NCI-H526 (cell line): ENCODE data around the gene SCN2B.

ENCODE experiments used
- DNase-seq, 2 experiments: peaks; one replicate each; lab custom pipeline; 2025; lab: John Stamatoyannopoulos, UW

SCN2B gene

DNA sequence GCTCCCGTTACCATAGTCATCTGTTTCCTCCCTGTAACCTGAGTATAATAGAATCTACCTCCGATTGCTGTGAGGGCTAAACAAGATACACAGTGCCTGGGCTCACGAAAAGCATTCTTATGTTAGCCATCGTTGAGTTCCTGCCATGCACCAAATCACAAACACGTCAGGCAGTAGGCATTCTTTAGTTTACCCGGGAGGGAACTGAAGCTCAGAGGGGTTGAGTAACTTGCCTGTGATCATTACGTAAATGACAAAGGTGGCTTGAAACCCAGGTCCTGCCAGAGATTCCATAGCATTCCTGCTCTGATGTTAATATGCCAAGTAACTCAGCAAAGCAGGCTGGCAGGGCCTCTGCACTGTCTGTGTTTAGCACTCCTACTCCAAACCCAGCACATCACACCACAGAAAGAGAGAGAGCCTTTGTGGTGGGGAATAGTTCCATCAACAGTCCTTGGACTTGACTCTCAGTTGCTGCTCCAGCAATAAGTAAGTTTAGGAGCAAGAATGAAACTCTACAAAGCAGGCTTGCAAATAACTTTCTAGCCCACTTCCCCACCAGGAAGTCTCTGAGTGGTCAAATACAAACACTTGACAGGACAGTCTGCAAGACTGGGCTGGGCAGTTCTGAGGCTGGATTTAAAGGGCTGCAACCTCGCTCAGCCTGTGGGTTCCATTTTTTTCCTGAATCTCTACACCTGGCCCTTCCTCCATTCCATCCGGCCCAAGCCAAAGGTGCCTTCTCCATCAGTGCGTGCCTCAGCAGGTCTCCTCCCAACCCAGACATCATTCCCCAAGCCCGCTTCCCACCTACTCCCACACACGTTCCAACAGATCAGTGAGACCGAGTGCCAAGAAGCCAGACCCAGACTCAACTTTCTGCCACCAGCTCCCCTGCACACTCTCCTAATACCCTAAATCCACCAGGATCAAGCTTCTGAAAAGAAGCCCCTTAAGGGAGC is 1.1 kb downstream of the SCN2B start:
- peak in 1 of 2 experiments; percentile 44 for DNase-seq

GRCh38 chr11:118174006-118174567 is 2.4 kb downstream of the SCN2B start:
- no peak for DNase-seq

DNA sequence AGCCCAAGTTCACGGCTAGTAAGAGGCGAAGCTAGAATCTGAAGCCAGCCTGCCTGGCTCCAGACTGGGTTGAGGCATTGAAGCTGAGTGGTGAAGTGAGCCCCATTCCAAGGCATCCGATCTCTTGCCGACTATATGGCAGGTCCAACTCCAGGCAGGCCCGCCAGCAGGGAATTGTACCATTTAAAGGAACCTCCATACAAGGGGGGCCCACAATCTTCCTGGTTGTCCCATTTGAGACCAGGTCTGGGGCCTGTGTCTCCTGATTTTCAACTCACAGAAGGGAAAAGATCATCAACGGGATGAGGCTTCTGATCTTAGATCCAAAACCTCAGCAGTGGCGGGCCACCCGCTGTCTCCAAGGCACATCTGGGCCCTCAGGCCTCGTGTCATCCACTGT is 4.1 kb downstream of the SCN2B start:
- no peak for DNase-seq

GRCh38 chr11:118171269-118172062 is 5.0 kb downstream of the SCN2B start:
- DNase-seq, result peak; percentile 75 to 95

DNA sequence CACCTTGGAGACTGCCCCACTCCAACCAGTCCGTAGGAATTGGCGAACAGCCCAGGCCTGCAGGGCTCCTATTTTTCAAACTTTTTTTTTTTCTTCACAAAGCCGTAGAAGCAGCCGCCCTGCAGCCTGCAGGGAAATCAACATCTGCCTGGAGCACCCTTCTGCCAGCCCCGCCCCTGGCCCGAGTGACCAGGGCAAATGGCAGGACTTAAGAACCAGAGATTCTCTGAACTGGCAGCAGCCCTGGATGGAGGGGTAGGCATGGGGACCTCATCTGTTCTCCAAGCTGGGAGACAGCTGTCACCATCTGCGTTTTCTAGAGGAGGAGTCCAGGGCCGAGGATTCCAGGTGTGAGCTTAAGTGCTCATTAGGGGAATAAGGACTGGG is 5.6 kb downstream of the SCN2B start:
- DNase-seq, result no peak

DNA sequence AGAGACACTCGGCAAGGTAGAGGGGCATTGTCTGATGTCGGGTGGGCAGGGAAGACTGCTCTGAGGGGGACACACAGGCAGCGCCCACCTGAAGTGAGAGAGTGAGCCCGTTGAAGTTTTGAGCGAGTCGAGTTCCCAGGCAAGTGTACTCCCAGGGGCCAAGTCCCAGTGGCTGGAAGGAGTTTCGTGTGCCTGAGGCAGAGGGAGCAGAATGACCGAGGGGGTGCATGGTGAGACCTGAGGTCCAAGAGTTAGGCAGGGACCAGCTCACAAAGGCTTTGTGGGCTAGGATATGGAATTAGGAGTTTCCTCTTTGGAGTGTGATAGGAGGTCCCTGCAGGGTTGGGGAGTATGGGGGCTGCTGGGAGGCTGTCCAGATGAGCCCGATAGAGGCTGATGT is 6.2 kb downstream of the SCN2B start:
- no peak for DNase-seq

- DNase-seq, result no peak
These were observed 6.9 kb downstream of the SCN2B start for GRCh38 chr11:118169300-118170140.

DNA sequence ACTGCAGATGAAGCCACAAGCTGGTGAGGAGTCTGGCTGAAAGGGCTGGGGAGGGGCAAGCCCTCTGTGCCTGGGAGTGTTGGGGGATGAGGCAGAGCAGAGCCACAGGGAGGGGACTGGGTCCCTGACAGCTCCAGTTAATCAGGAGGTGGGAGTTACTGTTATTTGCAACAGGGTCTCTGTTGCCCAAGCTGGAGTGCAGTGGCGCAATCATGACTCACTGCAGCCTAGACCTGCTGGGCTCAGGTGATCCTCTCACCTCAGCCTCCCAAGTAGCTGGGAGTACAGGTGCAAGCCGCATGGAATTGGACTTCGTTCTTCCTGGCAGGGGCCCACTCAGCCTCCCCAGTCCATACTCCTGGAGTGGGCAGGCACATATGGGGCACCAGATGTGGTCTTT is 7.7 kb downstream of the SCN2B start:
- DNase-seq, result no peak

DNA sequence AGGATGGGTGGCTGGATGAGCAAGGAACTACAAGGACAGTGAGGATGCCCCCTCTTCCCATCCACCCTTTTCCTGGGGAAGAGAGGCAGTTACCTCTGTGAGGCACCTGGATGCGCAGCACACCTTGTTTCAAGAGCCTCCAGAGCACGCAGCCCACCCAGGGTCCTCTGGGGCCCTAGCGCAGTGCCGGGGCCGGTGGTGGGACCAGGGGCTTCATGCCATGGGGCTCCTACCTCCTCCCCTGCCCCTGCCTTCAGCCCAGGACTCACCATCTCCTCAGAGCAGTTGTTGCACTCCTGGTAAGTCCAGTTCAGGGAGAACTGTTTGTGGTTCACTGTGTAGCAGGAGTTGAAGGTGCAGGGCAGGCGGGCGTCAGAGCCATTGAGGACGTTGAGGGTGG is 8.1 kb downstream of the SCN2B start:
- DNase-seq, result no peak

DNA sequence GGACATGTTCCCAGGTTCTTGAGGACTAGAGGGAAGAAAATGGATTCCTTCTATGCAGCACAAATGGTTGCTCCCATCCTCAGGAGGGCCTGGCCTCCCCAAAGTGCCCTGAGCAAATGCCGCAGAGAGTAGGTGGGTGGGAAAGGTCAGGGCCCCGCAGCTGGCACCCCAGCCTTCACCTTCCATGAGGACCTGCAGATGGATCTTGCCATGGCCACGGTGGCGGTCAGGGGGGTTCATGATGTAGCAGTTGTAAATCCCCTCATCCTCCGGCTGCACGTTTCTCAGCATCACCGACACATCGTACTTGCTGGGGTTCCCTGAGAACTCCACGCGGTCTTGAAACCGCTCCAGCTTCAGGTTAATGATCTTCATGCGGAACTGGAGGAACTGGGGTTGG is 8.5 kb downstream of the SCN2B start:
- no peak for DNase-seq

GRCh38 chr11:118167253-118167652 is 9.2 kb downstream of the SCN2B start:
- no peak for DNase-seq

GRCh38 chr11:118166641-118167040 is 9.8 kb downstream of the SCN2B start:
- DNase-seq, result no peak

DNA sequence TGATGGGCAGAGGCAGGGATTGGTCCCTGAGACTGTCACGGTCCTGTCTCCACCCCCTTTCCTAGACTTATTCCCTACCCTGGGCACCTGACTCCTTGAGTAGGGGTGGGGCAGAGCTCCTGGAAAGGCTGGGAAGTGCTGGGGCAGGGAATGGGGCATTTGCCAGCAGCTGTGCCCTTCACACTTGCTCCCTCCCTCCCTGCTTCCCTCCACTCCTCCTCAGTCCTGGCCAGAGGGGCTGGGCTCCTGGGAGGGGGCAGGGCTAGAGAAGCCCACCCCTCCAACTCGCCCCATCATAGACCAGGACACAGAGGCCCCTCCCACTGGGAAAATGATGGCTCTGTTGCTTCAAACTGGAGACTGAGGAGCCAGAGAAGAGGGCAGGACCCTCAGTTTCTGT is 11.6 kb downstream of the SCN2B start:
- DNase-seq, result no peak

DNA sequence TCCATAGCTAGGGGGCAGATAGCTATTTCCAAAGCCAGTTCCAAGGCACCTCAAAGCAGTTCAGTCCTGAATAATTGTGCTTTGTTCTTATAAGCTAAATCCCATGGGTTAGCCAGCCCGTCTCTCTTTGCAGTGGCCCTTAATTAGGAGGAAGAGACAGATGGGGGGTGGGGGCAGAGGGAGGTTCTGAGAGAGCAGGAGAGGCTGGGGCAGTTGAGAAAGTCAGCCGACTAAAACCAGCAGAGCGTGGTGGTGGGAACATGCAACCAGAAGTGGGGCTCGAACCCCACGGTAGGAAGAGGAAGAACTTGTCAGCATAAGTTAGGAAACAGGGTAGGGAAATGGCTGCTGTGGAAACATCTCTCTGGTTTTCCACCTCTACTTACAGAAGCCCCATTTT is 12.9 kb downstream of the SCN2B start:
- DNase-seq, result no peak

DNA sequence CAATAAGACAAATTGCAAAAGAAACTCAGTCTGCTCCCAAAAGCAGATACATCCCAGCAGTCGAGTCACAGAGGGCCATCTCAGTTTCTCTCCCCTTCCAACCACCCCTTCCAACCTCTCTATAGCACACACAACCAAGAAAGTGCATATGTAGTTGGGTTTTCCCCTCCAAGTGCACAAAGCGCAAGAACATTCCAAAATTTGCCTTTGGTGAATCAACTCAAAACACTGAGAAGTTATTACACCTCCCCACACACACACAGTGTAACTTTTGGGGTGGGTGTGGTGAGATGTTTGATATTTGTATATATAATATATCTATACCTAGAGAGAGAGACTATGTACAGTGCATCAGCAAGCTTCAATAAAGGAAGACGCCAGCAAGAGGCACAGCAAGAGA is 13.6 kb downstream of the SCN2B start:
- no peak for DNase-seq

GRCh38 chr11:118161786-118162185 is 14.7 kb downstream of the SCN2B start:
- no peak for DNase-seq

DNA sequence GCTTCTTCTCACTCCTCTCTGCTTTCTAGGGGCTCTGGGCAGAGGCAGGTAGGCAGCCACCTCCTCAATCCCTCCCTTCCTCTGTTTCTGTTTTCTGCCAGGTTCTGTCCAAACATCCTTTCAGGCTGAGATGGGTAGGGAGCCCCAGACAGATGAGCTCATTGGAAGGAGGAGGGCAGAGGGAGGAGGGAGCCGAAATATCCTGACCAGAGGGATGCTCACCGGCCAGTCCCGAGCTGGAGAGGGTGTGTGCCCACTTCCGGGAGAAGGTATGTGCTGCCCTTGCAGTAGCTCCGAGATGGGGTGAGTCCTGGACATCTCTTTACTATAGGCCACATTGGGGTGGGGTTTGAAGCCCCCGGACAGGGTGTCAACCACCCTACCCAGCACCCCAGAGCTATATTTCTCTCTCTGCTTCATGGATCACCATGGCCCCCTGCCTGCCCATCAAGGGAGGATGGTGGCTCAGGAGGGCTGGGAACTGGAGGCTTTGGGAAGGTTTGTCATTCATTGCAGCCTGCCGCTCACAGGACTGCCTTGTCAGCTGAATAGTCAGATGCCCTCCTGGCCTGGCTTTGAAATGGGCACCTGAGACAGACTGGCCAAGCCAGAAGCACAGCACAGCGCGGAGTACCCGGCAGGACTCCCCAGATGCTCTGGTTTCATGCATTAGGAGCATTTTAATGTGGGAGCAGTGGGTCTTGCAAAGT is 19.1 kb downstream of the SCN2B start:
- no peak for DNase-seq

GRCh38 chr11:118156531-118157185 is 19.8 kb downstream of the SCN2B start:
- peak; percentile 56 to 91 for DNase-seq

DNA sequence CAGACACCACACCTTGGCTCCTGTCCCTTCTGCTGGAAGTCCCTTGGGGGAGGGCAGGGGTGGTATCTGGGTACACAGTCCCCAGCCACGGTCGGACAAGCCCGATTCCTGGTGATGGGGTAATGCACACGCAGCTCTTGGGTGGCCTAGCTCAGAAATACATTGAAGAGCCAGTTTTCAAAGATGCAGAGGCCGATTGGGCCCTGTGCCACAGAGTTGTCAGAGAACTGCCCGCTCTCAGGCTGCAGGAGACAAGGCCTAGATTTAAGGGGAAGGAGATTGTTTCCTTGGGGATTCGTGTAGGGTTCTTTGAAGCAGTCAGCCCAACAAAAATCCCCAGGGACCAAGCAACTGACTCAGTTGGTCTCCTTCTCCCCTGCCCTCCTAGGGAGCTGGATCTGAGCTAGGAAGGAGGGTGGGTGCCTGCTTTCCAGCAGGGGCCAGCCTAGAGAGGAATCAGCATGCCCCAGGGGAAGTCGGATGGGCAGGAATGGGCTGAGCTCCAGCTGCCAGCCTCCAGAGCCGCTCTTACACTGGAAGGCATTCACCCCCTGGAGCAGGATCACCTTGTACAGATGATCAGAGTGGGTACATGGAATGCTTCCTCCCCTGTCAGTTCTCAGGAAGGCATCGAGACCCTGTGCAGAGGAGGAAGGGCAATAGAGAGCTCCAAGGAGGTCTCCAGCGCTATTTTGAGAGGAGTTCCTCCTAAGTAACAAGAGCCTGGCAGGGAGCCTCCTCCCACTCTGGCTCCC is 20.5 kb downstream of the SCN2B start:
- DNase-seq, result peak in 1 of 2 experiments; percentile 74

GRCh38 chr11:118154641-118155040 is 21.8 kb downstream of the SCN2B start:
- DNase-seq, result no peak
